Measurements from ENCODE around the gene GALNTL6. TPM values are rescaled to one million over a fixed set of nuclear protein-coding genes. Genes with fewer than 3 reads are reported as not detected.

The GALNTL6 gene
- total RNA-seq, 1 donor from 2014 or later, result 0.10 TPM

DNA sequence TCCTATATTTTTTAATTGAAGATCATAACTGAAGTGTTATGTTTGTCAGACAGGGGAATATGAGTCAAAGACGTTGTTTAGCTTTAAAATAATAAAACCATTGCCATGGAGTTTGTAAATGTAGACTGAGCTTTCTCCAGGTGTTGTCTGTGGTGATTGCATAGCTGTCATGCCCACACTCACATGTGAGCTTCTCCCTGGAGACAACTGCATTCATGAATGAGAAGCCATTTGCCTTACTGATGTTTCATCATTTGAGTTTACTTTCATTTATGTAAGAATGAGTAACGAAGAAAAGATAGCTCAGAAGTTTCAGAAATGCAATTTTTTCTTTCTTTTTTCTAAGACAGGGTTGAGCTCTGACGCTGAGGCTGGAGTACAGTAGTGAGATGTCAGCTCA is 339.1 kb downstream of the GALNTL6 start:
- no peak for DNase-seq (ENCODE audit: low spot score)
- Mint-ChIP-seq H3K27ac (ENCODE audit: unreplicated experiment) (no peak overlapping the region), H3K4me1 (ENCODE audit: unreplicated experiment) (no peaks in the 10 kb centered on the region), H3K4me3 (ENCODE audit: unreplicated experiment) (no peak overlapping the region), H3K27me3 (ENCODE audit: unreplicated experiment) (no peaks in the 10 kb centered on the region), H3K36me3 (ENCODE audit: low read depth, unreplicated experiment) (no peaks in the 10 kb centered on the region), H3K9me3 (ENCODE audit: unreplicated experiment) (no peaks in the 10 kb centered on the region)
- TF ChIP-seq, protein P1, sequence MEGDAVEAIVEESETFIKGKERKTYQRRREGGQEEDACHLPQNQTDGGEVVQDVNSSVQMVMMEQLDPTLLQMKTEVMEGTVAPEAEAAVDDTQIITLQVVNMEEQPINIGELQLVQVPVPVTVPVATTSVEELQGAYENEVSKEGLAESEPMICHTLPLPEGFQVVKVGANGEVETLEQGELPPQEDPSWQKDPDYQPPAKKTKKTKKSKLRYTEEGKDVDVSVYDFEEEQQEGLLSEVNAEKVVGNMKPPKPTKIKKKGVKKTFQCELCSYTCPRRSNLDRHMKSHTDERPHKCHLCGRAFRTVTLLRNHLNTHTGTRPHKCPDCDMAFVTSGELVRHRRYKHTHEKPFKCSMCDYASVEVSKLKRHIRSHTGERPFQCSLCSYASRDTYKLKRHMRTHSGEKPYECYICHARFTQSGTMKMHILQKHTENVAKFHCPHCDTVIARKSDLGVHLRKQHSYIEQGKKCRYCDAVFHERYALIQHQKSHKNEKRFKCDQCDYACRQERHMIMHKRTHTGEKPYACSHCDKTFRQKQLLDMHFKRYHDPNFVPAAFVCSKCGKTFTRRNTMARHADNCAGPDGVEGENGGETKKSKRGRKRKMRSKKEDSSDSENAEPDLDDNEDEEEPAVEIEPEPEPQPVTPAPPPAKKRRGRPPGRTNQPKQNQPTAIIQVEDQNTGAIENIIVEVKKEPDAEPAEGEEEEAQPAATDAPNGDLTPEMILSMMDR (IDR thresholded peaks at IDR 0.05; ENCODE audit: unreplicated experiment), result no peak

DNA sequence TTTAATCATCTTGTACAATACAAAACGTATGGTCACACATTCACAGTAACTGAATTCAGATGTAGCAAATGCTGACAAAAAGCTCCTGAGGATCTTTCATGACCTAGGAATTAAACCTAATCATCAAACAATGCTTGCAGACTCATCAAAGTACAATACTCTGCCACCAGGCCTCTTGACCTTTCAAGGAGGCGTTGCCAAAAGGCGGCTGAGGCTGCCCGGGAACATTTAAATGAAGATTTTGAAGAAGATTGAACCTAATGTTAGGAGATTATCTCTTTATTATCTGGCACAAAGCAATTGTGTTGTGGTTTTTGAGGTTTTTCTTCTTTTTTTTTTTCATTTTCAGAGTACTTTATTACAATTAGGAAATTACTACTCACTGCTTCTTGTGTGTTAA is 340.5 kb downstream of the GALNTL6 start:
- Mint-ChIP-seq H3K36me3 (ENCODE audit: low read depth, unreplicated experiment) (no peaks in the 10 kb centered on the region), H3K4me1 (ENCODE audit: unreplicated experiment) (no peaks in the 10 kb centered on the region), H3K27me3 (ENCODE audit: unreplicated experiment) (no peaks in the 10 kb centered on the region), H3K27ac (ENCODE audit: unreplicated experiment) (no peak overlapping the region), H3K9me3 (ENCODE audit: unreplicated experiment) (no peaks in the 10 kb centered on the region), H3K4me3 (ENCODE audit: unreplicated experiment) (no peak overlapping the region)
- TF ChIP-seq, protein P1 (IDR thresholded peaks at IDR 0.05; ENCODE audit: unreplicated experiment), result no peak
- DNase-seq (ENCODE audit: low spot score), result no peak

DNA sequence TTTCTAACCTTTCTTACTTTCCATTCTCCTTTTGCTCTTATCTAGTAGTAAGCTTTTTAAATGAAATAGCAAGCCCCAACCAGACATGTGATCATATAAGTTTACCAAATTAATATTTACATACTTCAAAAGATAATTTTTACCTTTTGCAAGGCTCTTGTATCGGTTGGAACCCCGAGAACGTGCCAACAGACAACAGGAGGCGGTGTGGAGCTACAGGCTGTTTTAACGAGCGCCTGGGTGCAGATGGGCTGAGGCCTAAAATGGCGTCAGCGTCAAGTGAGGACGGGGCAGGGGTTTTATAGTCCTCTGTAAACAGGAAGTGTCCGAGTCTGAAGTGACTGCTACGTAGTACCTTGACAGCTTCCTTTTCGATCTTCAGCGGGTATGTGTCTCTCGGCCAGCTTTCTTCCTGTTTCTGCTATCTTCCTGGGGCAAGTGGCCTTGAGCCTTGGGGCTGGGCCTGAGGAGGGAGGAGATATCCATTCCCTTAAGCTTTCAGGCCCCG is 342.7 kb downstream of the GALNTL6 start:
- H3K9me3 Mint-ChIP-seq (ENCODE audit: unreplicated experiment), result no peaks in the 10 kb centered on the region
- no peaks in the 10 kb centered on the region for H3K36me3 Mint-ChIP-seq (ENCODE audit: low read depth, unreplicated experiment)
- H3K27ac Mint-ChIP-seq (ENCODE audit: unreplicated experiment), result no peak overlapping the region
- no peaks in the 10 kb centered on the region for H3K27me3 Mint-ChIP-seq (ENCODE audit: unreplicated experiment)
- no peak for DNase-seq (ENCODE audit: low spot score)
- no peaks in the 10 kb centered on the region for H3K4me1 Mint-ChIP-seq (ENCODE audit: unreplicated experiment)
- no peak overlapping the region for H3K4me3 Mint-ChIP-seq (ENCODE audit: unreplicated experiment)
- TF ChIP-seq, protein P1 (IDR thresholded peaks at IDR 0.05; ENCODE audit: unreplicated experiment), result no peak

DNA sequence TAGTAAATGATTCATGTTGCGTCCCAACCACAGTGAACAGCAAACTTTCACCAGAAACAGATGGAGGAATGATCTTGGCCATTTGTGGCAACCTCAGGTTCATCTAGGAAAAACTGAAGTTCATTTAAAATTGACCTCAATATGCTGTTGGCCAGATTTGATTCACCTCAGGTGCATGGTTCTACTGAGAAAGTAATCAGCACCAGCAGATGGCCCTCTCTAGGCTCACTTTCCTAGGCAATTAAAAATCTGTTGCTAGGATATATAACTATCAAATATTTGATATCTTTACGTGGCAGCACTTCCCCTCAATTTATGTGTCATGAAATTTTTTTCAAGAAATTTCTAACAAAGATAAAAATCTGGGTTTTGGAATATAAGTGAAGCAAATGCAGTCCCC is 344.7 kb downstream of the GALNTL6 start:
- TF ChIP-seq, protein P1 (IDR thresholded peaks at IDR 0.05; ENCODE audit: unreplicated experiment), result no peak
- no peak for DNase-seq (ENCODE audit: low spot score)
- H3K27me3 Mint-ChIP-seq (ENCODE audit: unreplicated experiment), result no peaks in the 10 kb centered on the region
- no peak overlapping the region for H3K27ac Mint-ChIP-seq (ENCODE audit: unreplicated experiment)
- no peaks in the 10 kb centered on the region for H3K9me3 Mint-ChIP-seq (ENCODE audit: unreplicated experiment)
- no peaks in the 10 kb centered on the region for H3K4me1 Mint-ChIP-seq (ENCODE audit: unreplicated experiment)
- H3K4me3 Mint-ChIP-seq (ENCODE audit: unreplicated experiment), result no peak overlapping the region
- H3K36me3 Mint-ChIP-seq (ENCODE audit: low read depth, unreplicated experiment), result no peaks in the 10 kb centered on the region

DNA sequence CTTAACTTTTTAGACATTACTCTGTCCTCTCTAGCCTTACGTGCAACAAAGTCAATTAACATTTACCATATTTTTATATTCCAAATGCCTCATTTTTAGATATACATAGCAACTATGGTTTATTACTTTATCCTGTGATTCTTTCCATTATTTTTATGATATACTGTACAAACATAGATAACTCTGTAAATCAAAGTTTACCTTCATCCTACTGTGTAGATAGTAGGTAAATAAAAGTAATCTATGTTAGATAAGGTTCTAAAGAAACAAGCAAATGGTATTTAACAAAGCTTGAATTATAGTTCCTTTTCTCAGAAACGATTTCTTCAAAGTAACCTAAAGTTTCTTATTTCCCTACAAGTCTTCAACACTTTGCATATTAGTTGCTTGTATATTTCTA is 350.0 kb downstream of the GALNTL6 start:
- H3K36me3 Mint-ChIP-seq (ENCODE audit: low read depth, unreplicated experiment), result no peaks in the 10 kb centered on the region
- H3K27ac Mint-ChIP-seq (ENCODE audit: unreplicated experiment), result no peak overlapping the region
- H3K4me1 Mint-ChIP-seq (ENCODE audit: unreplicated experiment), result no peaks in the 10 kb centered on the region
- no peak for DNase-seq (ENCODE audit: low spot score)
- no peaks in the 10 kb centered on the region for H3K27me3 Mint-ChIP-seq (ENCODE audit: unreplicated experiment)
- no peak overlapping the region for H3K4me3 Mint-ChIP-seq (ENCODE audit: unreplicated experiment)
- TF ChIP-seq, protein P1 (IDR thresholded peaks at IDR 0.05; ENCODE audit: unreplicated experiment), result no peak
- H3K9me3 Mint-ChIP-seq (ENCODE audit: unreplicated experiment), result no peaks in the 10 kb centered on the region
